Mesendoderm (in vitro differentiated cells): Measurements from ENCODE around the gene SLC22A13. TPM values are rescaled to one million over a fixed set of nuclear protein-coding genes. Genes with fewer than 3 reads are reported as not detected.

Source experiments
- DNase-seq: peaks from one replicate; pipeline ENCODE4 v3.0.0; 2013
- H2AK5ac ChIP-seq: 2 replicates; pipeline ENCODE4 v1.6.1; 2013; ENCODE audit warnings: low read length, inconsistent platforms
- H2BK120ac ChIP-seq: 2 replicates; pipeline ENCODE4 v1.6.1; 2013; ENCODE audit warnings: low read depth, mild to moderate bottlenecking, low read length, moderate library complexity, mixed read lengths
- H2BK15ac ChIP-seq: replicated peaks from 2 replicates; pipeline ENCODE4 v1.6.1; 2013; ENCODE audit warnings: low read depth, mild to moderate bottlenecking, moderate library complexity
- H2BK5ac ChIP-seq: 2 replicates; pipeline ENCODE4 v1.6.1; 2013; ENCODE audit warnings: low read length, inconsistent platforms
- H3K18ac ChIP-seq: 2 replicates; pipeline ENCODE4 v1.6.1; 2013; ENCODE audit warnings: mild to moderate bottlenecking, low read length, mixed read lengths
- H3K23ac ChIP-seq: one replicate; pipeline ENCODE4 v1.6.1; 2013; ENCODE audit warnings: low read length
- H3K27ac ChIP-seq: 2 replicates; pipeline ENCODE4 v1.5.1; 2013; ENCODE audit warnings: low read depth, mild to moderate bottlenecking, inconsistent platforms, low read length, moderate library complexity
- H3K27me3 ChIP-seq: 2 replicates; pipeline ENCODE4 v1.6.1; 2013; ENCODE audit warnings: low read length, control low read depth, mild to moderate bottlenecking, inconsistent platforms; ENCODE audit not compliant: insufficient read depth, poor library complexity
- H3K36me3 ChIP-seq: 2 replicates; pipeline ENCODE4 v1.6.1; 2013; ENCODE audit warnings: low read length, inconsistent platforms; ENCODE audit not compliant: control insufficient read depth, insufficient read depth
- H3K4ac ChIP-seq: one replicate; pipeline ENCODE4 v1.6.1; 2013; ENCODE audit warnings: low read depth, mild to moderate bottlenecking, low read length, moderate library complexity
- H3K4me1 ChIP-seq: 2 replicates; pipeline ENCODE4 v1.6.1; 2013; ENCODE audit warnings: low read depth, low read length, inconsistent platforms; ENCODE audit not compliant: control insufficient read depth
- H3K4me2 ChIP-seq: 2 replicates; pipeline ENCODE4 v1.6.1; 2013; ENCODE audit warnings: low read length
- H3K4me3 ChIP-seq: 2 replicates; pipeline ENCODE4 v1.5.1; 2013; ENCODE audit warnings: mild to moderate bottlenecking, low read length
- H3K56ac ChIP-seq: one replicate; pipeline ENCODE4 v1.6.1; 2013; ENCODE audit warnings: low read length
- H3K79me1 ChIP-seq: 2 replicates; pipeline ENCODE4 v1.6.1; 2013; ENCODE audit warnings: low read length, inconsistent platforms
- H3K79me2 ChIP-seq: 2 replicates; pipeline ENCODE4 v1.6.1; 2013; ENCODE audit warnings: mild to moderate bottlenecking, low read length; ENCODE audit not compliant: control insufficient read depth, insufficient read depth
- H3K9ac ChIP-seq: 2 replicates; pipeline ENCODE4 v1.6.1; 2013; ENCODE audit warnings: low read length, inconsistent platforms
- H4K5ac ChIP-seq: one replicate; pipeline ENCODE4 v1.6.1; 2013; ENCODE audit warnings: low read length
- H4K8ac ChIP-seq: one replicate; pipeline ENCODE4 v1.6.1; 2013; ENCODE audit warnings: low read depth, mild to moderate bottlenecking, control low read depth, low read length, moderate library complexity
- WGBS: extraction: QIAGEN DNeasy Blood & Tissue Kit; methylation state at CpG from one replicate; pipeline ENCODE4 v1.1.7; 2013; ENCODE audit warnings: low lambda C conversion rate, missing lambda C conversion rate; ENCODE audit not compliant: insufficient coverage; ENCODE audit errors: extremely low coverage; 5-methylcytosine and 5-hydroxymethylcytosine counted together
- polyA plus RNA-seq, 2 experiments: library from polyadenylated mRNA; stranded (reverse); fragments of 200-250 nt; gene quantifications; one replicate each; pipeline ENCODE4 v1.2.3, GENCODE V29; 2013

SLC22A13 gene, protein sequence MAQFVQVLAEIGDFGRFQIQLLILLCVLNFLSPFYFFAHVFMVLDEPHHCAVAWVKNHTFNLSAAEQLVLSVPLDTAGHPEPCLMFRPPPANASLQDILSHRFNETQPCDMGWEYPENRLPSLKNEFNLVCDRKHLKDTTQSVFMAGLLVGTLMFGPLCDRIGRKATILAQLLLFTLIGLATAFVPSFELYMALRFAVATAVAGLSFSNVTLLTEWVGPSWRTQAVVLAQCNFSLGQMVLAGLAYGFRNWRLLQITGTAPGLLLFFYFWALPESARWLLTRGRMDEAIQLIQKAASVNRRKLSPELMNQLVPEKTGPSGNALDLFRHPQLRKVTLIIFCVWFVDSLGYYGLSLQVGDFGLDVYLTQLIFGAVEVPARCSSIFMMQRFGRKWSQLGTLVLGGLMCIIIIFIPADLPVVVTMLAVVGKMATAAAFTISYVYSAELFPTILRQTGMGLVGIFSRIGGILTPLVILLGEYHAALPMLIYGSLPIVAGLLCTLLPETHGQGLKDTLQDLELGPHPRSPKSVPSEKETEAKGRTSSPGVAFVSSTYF
- 0.07 TPM for polyA plus RNA-seq (2013, experiment 1 of 2)
- polyA plus RNA-seq (2013, experiment 2 of 2) = 0.03 TPM

DNA sequence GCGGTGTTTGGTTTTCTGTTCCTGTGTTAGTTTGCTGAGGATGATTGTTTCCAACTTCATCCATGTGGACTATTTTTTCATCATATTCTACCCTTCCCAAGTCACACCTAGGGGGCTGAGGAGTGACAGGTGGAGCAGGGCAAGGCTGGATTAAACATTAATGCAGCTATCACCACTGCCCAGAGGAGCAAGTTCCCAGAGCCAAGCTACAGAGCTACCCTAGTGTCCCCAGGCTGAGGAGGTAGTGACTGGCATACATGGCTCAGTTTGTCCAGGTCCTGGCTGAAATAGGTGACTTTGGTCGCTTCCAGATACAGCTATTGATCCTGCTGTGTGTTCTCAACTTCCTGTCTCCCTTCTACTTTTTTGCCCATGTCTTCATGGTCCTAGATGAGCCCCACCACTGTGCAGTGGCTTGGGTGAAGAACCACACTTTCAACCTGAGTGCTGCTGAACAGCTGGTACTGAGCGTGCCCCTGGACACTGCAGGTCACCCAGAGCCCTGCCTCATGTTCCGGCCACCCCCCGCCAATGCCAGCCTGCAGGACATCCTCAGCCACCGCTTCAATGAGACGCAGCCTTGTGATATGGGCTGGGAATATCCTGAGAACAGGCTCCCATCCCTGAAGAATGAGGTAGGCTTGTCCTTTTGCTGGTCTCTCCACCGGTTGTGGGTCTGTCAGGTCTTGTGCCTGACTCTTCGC lies at the start of gene SLC22A13:
Gene SLC22A13, plus strand, starts transcription at position 209 of the 704 bp plus-strand sequence. Its CDS starts 49 bp downstream, at position 258.
- Histone ChIP-seq H2AK5ac (no peak within 1 kb of the TSS), H2BK120ac (no peak within 1 kb of the TSS), H3K27ac (no peak within 1 kb of the TSS), H3K4ac (no peak within 1 kb of the TSS), H3K4me2 (no peak within 1 kb of the TSS), H2BK15ac (no peak within 1 kb of the TSS), H3K27me3 (no peaks in the 10 kb centered on the region), H3K36me3 (no peaks in the 10 kb centered on the region), H3K4me1 (no peaks in the 10 kb centered on the region), H3K9ac (no peak within 1 kb of the TSS), H3K23ac (no peak within 1 kb of the TSS), H2BK5ac (no peak within 1 kb of the TSS), H3K79me1 (no peaks in the 10 kb centered on the region), H3K18ac (no peak within 1 kb of the TSS), H4K5ac (no peak within 1 kb of the TSS), H3K56ac (no peak within 1 kb of the TSS), H3K4me3 (no peak within 1 kb of the TSS), H3K79me2 (no peaks in the 10 kb centered on the region), H4K8ac (no peak within 1 kb of the TSS)
- WGBS = no CpG with 5 or more reads among the region's 9 CpGs
- DNase-seq = no peak

DNA sequence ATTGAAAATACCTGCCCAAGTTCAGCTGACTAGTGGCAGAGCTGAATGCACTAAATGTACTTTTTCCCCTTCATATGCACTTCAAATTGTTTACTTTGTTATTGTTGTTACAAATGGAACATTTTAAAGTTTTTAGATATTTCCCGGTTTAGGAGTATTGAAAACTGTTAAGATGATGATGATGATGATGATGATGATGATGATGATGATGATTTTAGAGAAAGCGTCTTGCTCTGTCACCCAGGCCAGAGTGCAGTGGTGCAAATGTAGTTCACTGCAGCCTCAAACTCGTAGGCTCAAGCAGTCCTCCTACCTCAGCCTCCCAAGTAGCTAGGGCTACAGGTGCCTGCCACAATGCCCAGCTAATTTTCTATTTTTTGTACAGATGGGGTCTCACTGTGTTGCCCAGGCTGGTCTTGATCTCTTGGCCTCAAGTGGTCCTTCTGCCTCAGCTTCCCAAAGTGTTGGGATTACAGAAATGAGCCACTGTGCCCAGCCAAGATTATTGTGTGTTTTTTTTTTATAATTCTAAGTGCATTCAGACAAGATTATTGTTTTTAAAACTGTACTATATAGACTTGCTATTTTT lies 45.9 kb upstream of the SLC22A13 start:
- no peak overlapping the region for H2BK15ac ChIP-seq
- no peak overlapping the region for H3K4ac ChIP-seq
- H3K4me1 ChIP-seq = no peaks in the 10 kb centered on the region
- no peak overlapping the region for H3K4me2 ChIP-seq
- H2BK5ac ChIP-seq = no peak overlapping the region
- H3K27ac ChIP-seq = no peak overlapping the region
- no peak overlapping the region for H2AK5ac ChIP-seq
- no peaks in the 10 kb centered on the region for H3K27me3 ChIP-seq
- no peak overlapping the region for H3K18ac ChIP-seq
- peaks cover 2% of the 10 kb centered on the region for H3K79me1 ChIP-seq
- no peak overlapping the region for H4K8ac ChIP-seq
- no peak overlapping the region for H4K5ac ChIP-seq
- no peaks in the 10 kb centered on the region for H3K79me2 ChIP-seq
- H3K23ac ChIP-seq = no peak overlapping the region
- H3K4me3 ChIP-seq = no peak overlapping the region
- H3K9ac ChIP-seq = no peak overlapping the region
- H3K36me3 ChIP-seq = no peaks in the 10 kb centered on the region
- WGBS = no CpG with 5 or more reads among the region's 3 CpGs
- H2BK120ac ChIP-seq = no peak overlapping the region
- DNase-seq = no peak
- H3K56ac ChIP-seq = no peak overlapping the region

DNA sequence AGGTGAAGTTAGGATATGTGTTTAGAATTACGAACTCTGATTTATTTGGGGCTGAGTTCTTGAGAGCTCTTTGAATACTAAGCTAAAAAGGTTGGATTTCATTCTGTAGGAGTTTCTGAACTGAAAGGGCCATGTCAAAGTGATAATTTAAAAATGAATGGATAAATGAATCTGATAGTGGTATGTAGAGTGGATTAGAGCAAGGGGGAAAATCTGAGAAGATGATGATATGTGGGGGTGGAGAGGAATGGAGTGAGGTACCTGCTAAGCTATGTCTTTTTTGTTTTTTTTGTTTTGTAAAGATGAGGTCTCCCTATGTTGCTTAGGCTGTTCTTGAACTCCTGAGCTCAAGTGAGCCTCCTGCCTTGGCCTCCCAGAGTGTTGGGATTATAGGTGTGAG lies 44.6 kb upstream of the SLC22A13 start:
- peaks cover 2% of the 10 kb centered on the region for H3K79me1 ChIP-seq
- no peak overlapping the region for H3K4me2 ChIP-seq
- H3K9ac ChIP-seq = no peak overlapping the region
- H2AK5ac ChIP-seq = no peak overlapping the region
- no peaks in the 10 kb centered on the region for H3K36me3 ChIP-seq
- no peak overlapping the region for H3K4ac ChIP-seq
- no peaks in the 10 kb centered on the region for H3K27me3 ChIP-seq
- no peak overlapping the region for H4K8ac ChIP-seq
- DNase-seq = no peak
- H3K18ac ChIP-seq = no peak overlapping the region
- no peak overlapping the region for H4K5ac ChIP-seq
- H2BK120ac ChIP-seq = no peak overlapping the region
- no peak overlapping the region for H2BK5ac ChIP-seq
- WGBS = no CpG with 5 or more reads among the region's 1 CpG
- H3K79me2 ChIP-seq = no peaks in the 10 kb centered on the region
- no peak overlapping the region for H2BK15ac ChIP-seq
- no peaks in the 10 kb centered on the region for H3K4me1 ChIP-seq
- H3K23ac ChIP-seq = no peak overlapping the region
- H3K56ac ChIP-seq = no peak overlapping the region
- H3K4me3 ChIP-seq = no peak overlapping the region
- no peak overlapping the region for H3K27ac ChIP-seq

DNA sequence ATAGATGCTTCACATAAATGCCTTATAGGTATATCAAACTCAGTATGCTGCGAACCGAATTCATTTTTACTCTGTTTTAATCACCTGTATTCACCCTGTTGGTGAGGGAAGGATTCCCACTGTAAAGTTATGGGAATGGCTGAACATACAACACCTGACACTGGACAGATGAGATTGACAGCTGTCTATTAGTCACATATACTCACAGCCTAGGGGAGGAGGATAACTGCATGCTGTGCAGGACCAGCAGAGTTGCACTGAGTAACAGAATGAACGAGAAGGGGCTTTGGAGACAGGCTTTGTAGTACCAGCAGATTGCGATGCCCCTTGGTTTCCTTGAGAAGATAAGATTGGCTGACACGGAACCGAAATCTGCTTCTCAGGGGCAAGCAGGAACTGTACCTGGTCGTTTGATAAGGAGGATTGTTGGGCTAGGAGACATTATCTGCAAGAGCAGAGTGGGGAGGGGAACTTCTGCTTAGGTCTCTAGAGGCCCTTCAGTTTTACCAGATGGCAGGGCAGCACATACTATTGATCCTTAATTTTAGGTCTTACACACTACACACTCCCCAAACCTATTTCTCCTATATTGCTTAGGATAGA lies 43.5 kb upstream of the SLC22A13 start:
- no peaks in the 10 kb centered on the region for H3K27me3 ChIP-seq
- H3K79me2 ChIP-seq = no peaks in the 10 kb centered on the region
- H3K56ac ChIP-seq = no peak overlapping the region
- peak; percentile 31 for DNase-seq
- H2BK5ac ChIP-seq = no peak overlapping the region
- H3K36me3 ChIP-seq = no peaks in the 10 kb centered on the region
- no peak overlapping the region for H3K4ac ChIP-seq
- H4K5ac ChIP-seq = no peak overlapping the region
- no CpG with 5 or more reads among the region's 7 CpGs for WGBS
- no peak overlapping the region for H3K4me2 ChIP-seq
- H3K23ac ChIP-seq = no peak overlapping the region
- H3K4me1 ChIP-seq = no peaks in the 10 kb centered on the region
- peaks cover 2% of the 10 kb centered on the region for H3K79me1 ChIP-seq
- no peak overlapping the region for H2AK5ac ChIP-seq
- H3K4me3 ChIP-seq = no peak overlapping the region
- no peak overlapping the region for H3K9ac ChIP-seq
- no peak overlapping the region for H4K8ac ChIP-seq
- no peak overlapping the region for H2BK15ac ChIP-seq
- H2BK120ac ChIP-seq = no peak overlapping the region
- no peak overlapping the region for H3K18ac ChIP-seq
- no peak overlapping the region for H3K27ac ChIP-seq

DNA sequence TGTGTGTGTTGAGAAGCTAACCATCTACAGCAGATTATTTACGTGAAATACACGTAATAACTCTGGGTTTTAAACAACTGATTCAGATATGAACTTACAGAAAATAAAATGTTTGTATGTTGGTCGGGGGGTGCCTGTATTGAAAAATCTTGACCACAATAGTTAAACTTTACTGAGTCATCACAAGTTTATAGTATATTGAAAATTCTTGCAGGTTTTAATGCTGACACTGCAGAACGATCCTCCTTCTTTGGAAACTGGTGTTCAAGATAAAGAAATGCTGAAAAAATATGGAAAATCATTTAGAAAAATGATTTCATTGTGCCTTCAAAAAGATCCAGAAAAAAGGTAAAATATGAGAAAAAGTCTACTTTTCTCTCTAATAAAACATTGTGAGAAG lies 41.3 kb upstream of the SLC22A13 start:
- H2BK15ac ChIP-seq = no peak overlapping the region
- no peaks in the 10 kb centered on the region for H3K27me3 ChIP-seq
- H3K18ac ChIP-seq = no peak overlapping the region
- H3K79me1 ChIP-seq = peaks cover 2% of the 10 kb centered on the region
- H3K4ac ChIP-seq = no peak overlapping the region
- WGBS = no CpG with 5 or more reads among the region's 4 CpGs
- H3K4me3 ChIP-seq = no peak overlapping the region
- H3K4me2 ChIP-seq = no peak overlapping the region
- H3K36me3 ChIP-seq = no peaks in the 10 kb centered on the region
- no peaks in the 10 kb centered on the region for H3K79me2 ChIP-seq
- no peaks in the 10 kb centered on the region for H3K4me1 ChIP-seq
- no peak overlapping the region for H2AK5ac ChIP-seq
- H2BK5ac ChIP-seq = no peak overlapping the region
- no peak overlapping the region for H4K8ac ChIP-seq
- DNase-seq = no peak
- no peak overlapping the region for H3K9ac ChIP-seq
- H3K56ac ChIP-seq = no peak overlapping the region
- H3K27ac ChIP-seq = no peak overlapping the region
- H4K5ac ChIP-seq = no peak overlapping the region
- H2BK120ac ChIP-seq = no peak overlapping the region
- no peak overlapping the region for H3K23ac ChIP-seq
